Measurements from ENCODE around the gene KDM3A. TPM values are rescaled to one million over a fixed set of nuclear protein-coding genes. Genes with fewer than 3 reads are reported as not detected.

KDM3A gene
- total and polyA plus RNA-seq, 2 of the 8 experiments (the other 6 are each of a cell fraction or from before 2014, with no cell fraction given): 15.8 to 29.2 TPM

- TF ChIP-seq MAFK (IDR thresholded peaks at IDR 0.05; ENCODE audit: low read depth, low read length) (no peak), POLR2AphosphoS5 (IDR thresholded peaks at IDR 0.05; ENCODE audit: low read depth, low read length) (no peak), SIX5 (IDR thresholded peaks at IDR 0.05; ENCODE audit: low read depth, low read length) (no peak), SRF (IDR thresholded peaks at IDR 0.05; ENCODE audit: low read depth, low read length) (no peak), SP2 (IDR thresholded peaks at IDR 0.05; ENCODE audit: low read length) (no peak), RXRA (IDR thresholded peaks at IDR 0.05; ENCODE audit: insufficient read depth, low read depth, low read length) (no peak)
Observed at GRCh38 chr2:86477349-86477748, 36.2 kb downstream of the KDM3A start (continued).
